Measurements from ENCODE around the gene METTL21C.

DNA sequence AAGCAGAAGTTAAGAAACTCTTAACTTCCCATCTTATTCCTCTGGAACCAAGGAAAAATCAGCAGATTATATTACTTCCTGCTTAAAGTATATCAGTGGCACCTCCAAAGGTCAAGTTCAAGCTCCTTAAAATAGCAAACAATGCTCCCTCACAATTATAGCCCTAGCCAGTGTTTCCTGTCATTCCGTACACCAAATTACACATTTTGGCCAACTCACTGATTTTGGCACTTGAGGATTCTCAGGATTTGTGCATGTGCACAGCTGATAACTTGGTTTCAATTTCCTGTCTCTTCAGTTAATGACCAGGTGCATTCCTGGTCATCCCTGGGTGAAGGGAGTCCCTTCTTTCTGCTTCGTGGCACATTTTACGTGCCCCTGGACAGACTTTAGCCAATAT, 56.1 kb downstream of the METTL21C start:
- TF ChIP-seq, protein P1, sequence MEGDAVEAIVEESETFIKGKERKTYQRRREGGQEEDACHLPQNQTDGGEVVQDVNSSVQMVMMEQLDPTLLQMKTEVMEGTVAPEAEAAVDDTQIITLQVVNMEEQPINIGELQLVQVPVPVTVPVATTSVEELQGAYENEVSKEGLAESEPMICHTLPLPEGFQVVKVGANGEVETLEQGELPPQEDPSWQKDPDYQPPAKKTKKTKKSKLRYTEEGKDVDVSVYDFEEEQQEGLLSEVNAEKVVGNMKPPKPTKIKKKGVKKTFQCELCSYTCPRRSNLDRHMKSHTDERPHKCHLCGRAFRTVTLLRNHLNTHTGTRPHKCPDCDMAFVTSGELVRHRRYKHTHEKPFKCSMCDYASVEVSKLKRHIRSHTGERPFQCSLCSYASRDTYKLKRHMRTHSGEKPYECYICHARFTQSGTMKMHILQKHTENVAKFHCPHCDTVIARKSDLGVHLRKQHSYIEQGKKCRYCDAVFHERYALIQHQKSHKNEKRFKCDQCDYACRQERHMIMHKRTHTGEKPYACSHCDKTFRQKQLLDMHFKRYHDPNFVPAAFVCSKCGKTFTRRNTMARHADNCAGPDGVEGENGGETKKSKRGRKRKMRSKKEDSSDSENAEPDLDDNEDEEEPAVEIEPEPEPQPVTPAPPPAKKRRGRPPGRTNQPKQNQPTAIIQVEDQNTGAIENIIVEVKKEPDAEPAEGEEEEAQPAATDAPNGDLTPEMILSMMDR (IDR thresholded peaks at IDR 0.05) = no peak
- TF ChIP-seq POLR2AphosphoS5 (IDR thresholded peaks at IDR 0.05) = no peak
- TF ChIP-seq POLR2A (IDR thresholded peaks at IDR 0.05) = no peak
